Inflammatory macrophage treated with lipopolysaccharide for 4 hours (primary cell): ENCODE measurements around the gene EPHB6.
A peak's percentile ranks its signal among the peaks of the same experiment; 100 is the strongest.

Experiments used
- DNase-seq: peaks from one replicate; pipeline ENCODE4 v3.0.0-alpha.2; 2020

Gene EPHB6

GRCh38 chr7:142854372-142855113 is at the start of gene EPHB6:
Gene EPHB6, plus strand, starts transcription at chr7:142855076. Its CDS starts 8,152 bp downstream, at chr7:142863228.
- DNase-seq: peak; percentile 65

- no peak for DNase-seq
Observed at GRCh38 chr7:142805350-142806021, 49.4 kb upstream of the EPHB6 start.

GRCh38 chr7:142806022-142806356 is 48.9 kb upstream of the EPHB6 start:
- DNase-seq: no peak

GRCh38 chr7:142806957-142807356 is 47.9 kb upstream of the EPHB6 start:
- no peak for DNase-seq

- DNase-seq: no peak
Observed at GRCh38 chr7:142807855-142808460, 46.9 kb upstream of the EPHB6 start.

GRCh38 chr7:142808461-142808801 is 46.4 kb upstream of the EPHB6 start:
- DNase-seq: no peak

- no peak for DNase-seq
Observed at GRCh38 chr7:142808802-142809583, 45.9 kb upstream of the EPHB6 start.

GRCh38 chr7:142809671-142810070 is 45.2 kb upstream of the EPHB6 start:
- no peak for DNase-seq

GRCh38 chr7:142811154-142811737 is 43.6 kb upstream of the EPHB6 start:
- peak; percentile 46 for DNase-seq

GRCh38 chr7:142812437-142813215 is 42.2 kb upstream of the EPHB6 start:
- DNase-seq: no peak

- no peak for DNase-seq
Observed at GRCh38 chr7:142813226-142813625, 41.6 kb upstream of the EPHB6 start.

GRCh38 chr7:142813699-142814098 is 41.2 kb upstream of the EPHB6 start:
- no peak for DNase-seq

- no peak for DNase-seq
Observed at GRCh38 chr7:142814451-142814850, 40.4 kb upstream of the EPHB6 start.

- DNase-seq: no peak
Observed at GRCh38 chr7:142815134-142815533, 39.7 kb upstream of the EPHB6 start.

- no peak for DNase-seq
Observed at GRCh38 chr7:142817506-142817905, 37.4 kb upstream of the EPHB6 start.

- no peak for DNase-seq
Observed at GRCh38 chr7:142819530-142819929, 35.3 kb upstream of the EPHB6 start.

- no peak for DNase-seq
Observed at GRCh38 chr7:142822714-142823113, 32.2 kb upstream of the EPHB6 start.

- DNase-seq: no peak
Observed at GRCh38 chr7:142827951-142828500, 26.9 kb upstream of the EPHB6 start.

GRCh38 chr7:142832417-142832816 is 22.5 kb upstream of the EPHB6 start:
- peak; percentile 17 for DNase-seq

- DNase-seq: peak; percentile 60
Observed at GRCh38 chr7:142833174-142834048, 21.5 kb upstream of the EPHB6 start.

- DNase-seq: no peak
Observed at GRCh38 chr7:142835487-142835886, 19.4 kb upstream of the EPHB6 start.
